Activated CD4-positive, alpha-beta T cell treated with anti-CD3 and anti-CD28 coated beads for 36 hours (primary cell): Measurements from ENCODE around the gene ADAP1. TPM values are rescaled to one million over a fixed set of nuclear protein-coding genes. Genes with fewer than 3 reads are reported as not detected.

Experiments used
- ATAC-seq: fragments of 200-7000 bp; cut with Tn5 transposase; one replicate; pipeline ENCODE4 v1.10.0; 2021; ENCODE audit warnings: mild to moderate bottlenecking, moderate library complexity
- CTCF ChIA-PET: fragments of 350-600 bp; sonication (Branson Sonifier 250); formaldehyde crosslinking; loops from one replicate; lab custom pipeline; 2021; ENCODE audit warnings: antibody characterized with exemption; lab: Charles Lee
- POLR2A ChIA-PET: fragments of 350-600 bp; sonication (Branson Sonifier 250); formaldehyde crosslinking; loops from one replicate; lab custom pipeline; 2021; ENCODE audit warnings: antibody characterized with exemption, inconsistent platforms; lab: Charles Lee
- DNase-seq: peaks from one replicate; pipeline ENCODE4 v3.0.0-alpha.2; 2020
- H3K27ac Mint-ChIP-seq: one replicate; pipeline ENCODE4 v1.8.0; 2021; ENCODE audit warnings: mixed read lengths
- H3K27me3 Mint-ChIP-seq: one replicate; pipeline ENCODE4 v1.8.0; 2021; ENCODE audit warnings: mixed read lengths
- H3K36me3 Mint-ChIP-seq: one replicate; pipeline ENCODE4 v1.8.0; 2021; ENCODE audit warnings: low read depth, mixed read lengths
- H3K4me1 Mint-ChIP-seq: one replicate; pipeline ENCODE4 v1.8.0; 2021; ENCODE audit warnings: mixed read lengths
- H3K4me3 Mint-ChIP-seq: one replicate; pipeline ENCODE4 v1.8.0; 2021; ENCODE audit warnings: mild to moderate bottlenecking, moderate library complexity, mixed read lengths
- H3K9me3 Mint-ChIP-seq: one replicate; pipeline ENCODE4 v1.8.0; 2021; ENCODE audit warnings: low read depth, mixed read lengths
- intact Hi-C, 2 experiments: fragments of 100-400 bp; cut with DNase I in 1 of 2; cut with micrococcal nuclease in 1 of 2; formaldehyde crosslinking; loops; one replicate each; pipeline versions ENCODE4 v1.14.2 to v1.15.1; 2022 to 2024; cut with DNase I, micrococcal nuclease
- total RNA-seq, 2 experiments: library from RNA; stranded (reverse); gene quantifications; one replicate each; pipeline ENCODE4 v1.2.3, GENCODE V29; 2021

The ADAP1 gene
- total RNA-seq, 2 experiments from 2014 or later, result 13.1 to 14.8 TPM

DNA sequence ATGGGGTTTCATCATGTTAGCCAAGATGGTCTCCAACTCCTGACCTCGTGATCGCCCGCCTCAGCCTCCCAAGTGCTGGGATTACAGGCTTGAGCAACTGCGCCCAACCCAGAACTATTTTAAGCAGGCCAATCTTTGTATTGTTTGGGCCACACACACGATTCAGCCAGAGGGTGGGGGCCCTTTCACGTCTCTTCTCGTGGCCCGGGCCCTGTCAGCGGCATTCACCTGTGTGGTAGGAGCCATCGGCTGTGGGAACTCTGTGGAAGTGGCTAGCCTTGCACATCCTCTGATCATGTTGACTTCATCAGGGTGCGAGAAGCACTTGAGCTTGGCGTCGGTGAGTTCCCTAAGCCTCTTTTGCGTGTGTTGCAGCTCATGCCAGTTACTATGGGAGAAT is 105.3 kb downstream of the ADAP1 start:
- H3K27me3 Mint-ChIP-seq, result no peaks in the 10 kb centered on the region
- intact Hi-C loops, result no loop called here
- no peaks in the 10 kb centered on the region for H3K9me3 Mint-ChIP-seq
- no peak overlapping the region for H3K4me3 Mint-ChIP-seq
- no peak for ATAC-seq
- DNase-seq, result no peak
- CTCF ChIA-PET, result interaction anchor here (1.2 kb wide), 1 partner anchor 528 kb away, joined by 3 read pairs; no protein-coding TSS in a partner anchor
- H3K4me1 Mint-ChIP-seq, result peaks cover 3% of the 10 kb centered on the region
- H3K27ac Mint-ChIP-seq, result no peak overlapping the region
- POLR2A ChIA-PET, result no interaction called here
- peaks cover 26% of the 10 kb centered on the region for H3K36me3 Mint-ChIP-seq

Other genes starting within 250 kb of the ADAP1 start
- 10 to 100 TPM; 31.5 to 37.2 TPM for gene DNAAF5, start 228.0 kb downstream of the ADAP1 start, total RNA-seq
- 10 to 100 TPM; 37.0 to 41.0 TPM for gene PRKAR1B, start 227.4 kb downstream of the ADAP1 start, total RNA-seq
- gene SUN1, start 122.2 kb downstream of the ADAP1 start, total RNA-seq, result 10 to 100 TPM; 71.3 to 74.6 TPM
- 10 to 100 TPM; 17.7 to 29.7 TPM for gene GET4, start 78.1 kb downstream of the ADAP1 start, total RNA-seq
- 10 to 100 TPM; 11.3 to 14.6 TPM for gene COX19, start 20.9 kb upstream of the ADAP1 start, total RNA-seq
- not detected for gene CYP2W1, start 28.5 kb upstream of the ADAP1 start, total RNA-seq
- gene GPR146, start 89.9 kb upstream of the ADAP1 start, total RNA-seq, result 1 to 10 TPM; 4.7 to 5.6 TPM
- not detected for gene GPER1, start 133.4 kb upstream of the ADAP1 start, total RNA-seq
- gene ZFAND2A, start 205.5 kb upstream of the ADAP1 start, total RNA-seq, result 10 to 100 TPM; 21.6 to 25.2 TPM